Tibial nerve (tissue), 4 donors: ENCODE results near the gene OPCML.

Source experiments
- EP300 ChIP-seq, 2 donors: sonication (generic); formaldehyde crosslinking; IDR thresholded peaks; one replicate each; pipeline ENCODE4 v1.6.1; 2017; ENCODE audit warnings: antibody characterized with exemption in 2 of 2, mild to moderate bottlenecking in 1 of 2
- POLR2A ChIP-seq, 2 donors: fragments of 450-650 bp; IDR thresholded peaks; one replicate each; pipeline ENCODE4 v1.6.1; 2017; ENCODE audit warnings: antibody characterized with exemption in 2 of 2, mild to moderate bottlenecking in 2 of 2, moderate library complexity in 2 of 2
- TF ChIP-seq, protein P1 (sequence below), 5 experiments: fragments of 200-600 bp in 3 of 5; fragments of 450-650 bp in 2 of 5; sonication (generic) in 3 of 5; IDR thresholded peaks; one replicate each; pipeline ENCODE4 v1.5.1; 2016 to 2019; ENCODE audit warnings: antibody characterized with exemption in 5 of 5, mild to moderate bottlenecking in 3 of 5, moderate library complexity in 2 of 5

DNA sequence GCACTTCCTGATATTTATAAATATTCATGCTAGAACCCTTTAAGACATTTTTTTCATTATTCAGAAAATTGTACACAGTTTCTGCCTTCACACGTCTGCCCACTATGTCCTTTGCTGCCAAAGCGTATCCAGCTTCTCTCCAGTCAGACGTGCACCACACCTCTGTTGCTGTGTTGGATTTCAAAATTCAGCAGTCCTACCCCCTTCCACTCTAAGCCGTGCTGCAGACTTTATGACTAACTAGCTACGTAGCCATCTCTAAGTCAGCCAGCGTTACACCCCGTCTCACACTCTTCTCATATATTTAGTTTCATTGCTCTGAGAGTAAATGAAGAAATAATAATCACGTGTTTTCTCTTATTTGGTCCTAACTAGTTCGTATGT is 28.2 kb upstream of the OPCML start:
- TF ChIP-seq, protein P1, sequence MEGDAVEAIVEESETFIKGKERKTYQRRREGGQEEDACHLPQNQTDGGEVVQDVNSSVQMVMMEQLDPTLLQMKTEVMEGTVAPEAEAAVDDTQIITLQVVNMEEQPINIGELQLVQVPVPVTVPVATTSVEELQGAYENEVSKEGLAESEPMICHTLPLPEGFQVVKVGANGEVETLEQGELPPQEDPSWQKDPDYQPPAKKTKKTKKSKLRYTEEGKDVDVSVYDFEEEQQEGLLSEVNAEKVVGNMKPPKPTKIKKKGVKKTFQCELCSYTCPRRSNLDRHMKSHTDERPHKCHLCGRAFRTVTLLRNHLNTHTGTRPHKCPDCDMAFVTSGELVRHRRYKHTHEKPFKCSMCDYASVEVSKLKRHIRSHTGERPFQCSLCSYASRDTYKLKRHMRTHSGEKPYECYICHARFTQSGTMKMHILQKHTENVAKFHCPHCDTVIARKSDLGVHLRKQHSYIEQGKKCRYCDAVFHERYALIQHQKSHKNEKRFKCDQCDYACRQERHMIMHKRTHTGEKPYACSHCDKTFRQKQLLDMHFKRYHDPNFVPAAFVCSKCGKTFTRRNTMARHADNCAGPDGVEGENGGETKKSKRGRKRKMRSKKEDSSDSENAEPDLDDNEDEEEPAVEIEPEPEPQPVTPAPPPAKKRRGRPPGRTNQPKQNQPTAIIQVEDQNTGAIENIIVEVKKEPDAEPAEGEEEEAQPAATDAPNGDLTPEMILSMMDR (IDR thresholded peaks at IDR 0.05) = no peak
- TF ChIP-seq POLR2A (IDR thresholded peaks at IDR 0.05) = no peak
- no peak for TF ChIP-seq EP300 (IDR thresholded peaks at IDR 0.05)
